GM19099 (cell line): Measurements from ENCODE around the gene ERFE.

Experiments
- POLR2A ChIP-seq: IDR thresholded peaks from 3 replicates; pipeline ENCODE4 v1.6.1; 2011; ENCODE audit warnings: low read depth; ENCODE audit not compliant: insufficient read length; ENCODE audit errors: extremely low read depth

ERFE gene

DNA sequence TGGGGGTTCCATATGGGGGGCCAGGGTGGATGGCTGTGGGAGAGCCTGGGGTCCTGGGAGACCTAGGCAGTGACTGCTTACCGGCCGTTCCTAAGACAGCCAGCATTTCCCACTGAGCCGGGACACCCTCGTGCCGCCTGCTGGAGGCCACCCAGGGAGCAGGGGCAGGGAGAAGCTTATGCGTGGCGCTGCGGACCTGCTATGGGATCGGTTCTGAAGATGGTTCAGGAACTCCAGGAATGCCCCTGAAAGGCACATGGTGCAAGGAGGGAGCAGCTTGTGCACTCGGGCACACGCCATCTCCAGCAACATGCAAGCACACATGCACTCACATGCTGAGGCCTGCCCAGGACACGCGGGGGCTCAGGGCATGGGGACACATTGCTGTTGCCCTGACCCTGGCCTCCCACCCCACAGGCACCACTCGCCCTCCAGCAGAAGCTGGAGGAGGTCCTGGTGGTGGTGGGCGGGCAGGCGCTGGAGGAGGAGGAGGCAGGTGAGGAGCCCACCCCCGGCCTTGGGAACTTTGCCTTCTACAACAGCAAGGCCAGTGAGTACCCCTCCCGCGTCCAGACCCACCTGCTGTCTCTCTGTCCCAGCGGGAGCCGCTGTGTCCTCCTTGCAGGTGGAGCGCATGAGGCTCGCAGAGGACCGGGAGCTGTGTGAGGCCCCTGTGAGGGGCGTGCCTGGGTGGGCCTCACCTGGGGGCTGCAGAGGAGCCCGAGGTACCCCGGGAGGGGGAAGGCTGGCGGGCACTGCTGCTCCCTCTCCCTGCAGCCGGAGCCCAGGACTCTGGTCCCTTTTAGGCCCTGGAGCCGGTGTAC is 16.2 kb upstream of the ERFE start:
- no peak for TF ChIP-seq POLR2A

DNA sequence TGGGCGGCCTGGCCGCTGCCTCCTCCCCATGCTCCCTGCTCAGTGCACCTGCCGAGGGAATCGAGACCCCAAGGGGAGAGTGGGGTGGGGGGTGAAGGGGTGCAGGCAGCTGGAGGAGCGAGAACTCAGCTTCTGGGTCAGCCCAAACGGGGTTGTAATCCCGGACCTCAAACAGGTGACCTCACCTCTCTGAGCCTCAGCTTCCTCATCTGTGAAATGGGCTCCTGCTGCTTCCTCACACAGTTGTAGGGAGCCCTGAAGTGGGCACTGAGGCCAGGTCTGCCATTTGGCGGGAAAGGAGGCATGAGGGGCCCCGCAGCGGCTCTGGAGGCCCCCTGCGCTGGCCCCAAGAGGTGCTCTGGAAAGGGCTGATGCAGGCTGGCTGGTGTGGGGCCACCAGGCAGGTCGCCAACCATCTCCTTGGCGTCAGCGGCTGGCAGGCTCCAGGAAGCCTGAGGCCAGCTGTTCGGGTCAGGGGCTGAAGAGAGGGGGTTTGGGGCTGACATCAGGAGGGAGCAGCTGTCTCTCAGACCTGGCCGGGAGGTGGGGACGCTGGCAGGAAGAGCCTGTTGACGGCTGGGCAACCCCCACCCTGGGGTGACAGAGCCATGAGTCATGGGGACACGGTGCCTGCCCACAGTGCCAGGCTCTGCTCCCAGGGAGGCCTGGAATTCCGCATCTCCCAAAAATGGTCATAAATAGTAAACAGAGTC is 15.4 kb upstream of the ERFE start:
- no peak for TF ChIP-seq POLR2A

DNA sequence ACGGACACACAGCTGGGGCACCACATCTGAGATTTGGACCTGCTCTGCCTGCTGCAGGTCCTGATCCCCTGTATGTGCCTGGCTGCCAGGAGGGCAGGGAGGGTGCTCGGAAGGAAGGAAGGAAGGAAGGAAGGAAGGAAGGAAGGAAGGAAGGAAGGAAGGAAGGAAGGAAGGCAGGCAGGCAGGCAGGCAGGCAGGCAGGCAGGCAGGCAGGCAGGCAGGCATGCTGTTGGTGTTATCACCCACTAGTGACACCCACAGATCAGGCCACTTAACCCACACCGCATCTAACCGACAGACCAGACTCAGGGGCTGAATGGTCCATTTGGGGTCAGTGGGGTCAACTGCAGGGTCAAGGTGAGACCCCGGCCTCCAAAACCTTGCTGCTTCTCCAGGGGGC is 14.5 kb upstream of the ERFE start:
- no peak for TF ChIP-seq POLR2A

DNA sequence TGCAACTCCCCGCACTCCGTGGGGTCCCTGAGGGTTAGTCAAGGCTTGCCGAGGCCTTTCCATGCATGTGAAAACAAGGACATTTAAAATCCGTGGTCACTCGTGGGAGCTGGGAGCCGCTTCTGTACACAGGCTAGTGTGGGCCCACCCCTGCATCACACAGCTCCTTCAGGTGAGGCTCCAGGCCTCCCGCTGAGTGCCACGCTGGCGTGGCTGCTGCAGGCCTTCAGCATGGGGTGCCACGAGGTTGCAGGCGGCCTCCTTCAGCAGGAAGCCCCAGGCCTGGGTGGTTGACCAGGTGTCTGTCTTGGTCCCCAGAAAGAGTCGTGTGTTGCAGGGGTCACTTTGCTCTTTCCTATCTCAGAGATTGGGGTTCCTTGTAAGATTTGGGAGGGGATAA is 13.7 kb upstream of the ERFE start:
- TF ChIP-seq POLR2A, result no peak

DNA sequence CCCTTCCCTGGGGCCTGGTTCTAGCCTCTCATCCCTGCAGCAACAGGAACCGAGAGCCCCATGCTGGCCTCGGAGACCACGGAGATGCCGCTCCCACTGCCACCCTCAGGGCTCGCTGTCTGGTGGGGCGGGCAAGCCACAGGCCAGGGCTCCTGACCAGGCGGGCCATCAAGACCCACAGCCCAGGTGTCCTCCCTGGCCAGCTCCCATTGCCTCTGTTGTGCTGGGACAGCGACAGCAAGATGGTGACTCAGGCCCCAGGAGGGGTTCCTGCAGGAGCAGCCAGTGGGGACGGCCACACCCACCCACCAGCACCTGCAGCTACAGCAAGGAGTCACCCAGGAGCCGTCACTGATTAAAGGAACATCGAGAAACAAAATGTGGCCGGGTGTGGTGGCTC is 12.9 kb upstream of the ERFE start:
- no peak for TF ChIP-seq POLR2A

DNA sequence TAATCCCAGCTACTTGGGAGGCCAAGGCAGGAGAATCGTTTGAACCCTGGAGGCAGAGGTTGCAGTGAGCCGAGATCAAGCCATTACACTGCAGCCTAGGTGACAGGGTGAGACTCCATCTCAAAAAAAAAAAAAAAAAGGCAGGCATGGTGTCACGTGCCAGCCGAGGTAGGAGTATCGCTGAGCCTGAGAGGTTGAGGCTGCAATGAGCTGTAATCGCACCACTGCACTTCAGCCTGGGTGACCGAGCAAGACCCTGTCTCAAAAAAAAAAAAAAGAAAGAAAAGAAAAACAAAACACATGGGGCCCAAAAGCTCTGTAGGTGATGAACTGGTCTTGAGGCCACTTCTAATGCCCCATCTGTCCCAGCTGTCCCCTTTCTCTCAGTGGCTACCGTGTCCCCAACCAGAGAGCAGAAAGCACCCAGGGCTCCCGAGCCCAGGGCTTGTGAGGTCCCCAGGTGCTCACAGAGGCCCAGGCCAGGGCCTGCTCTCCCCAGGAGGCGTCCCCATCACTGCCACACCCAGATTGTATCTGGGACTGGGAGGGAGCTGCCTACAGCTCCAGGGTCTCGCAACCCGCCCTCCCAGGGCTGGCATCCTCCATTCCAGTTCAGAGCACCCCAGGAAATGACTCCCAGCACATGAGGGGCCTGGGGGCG is 11.8 kb upstream of the ERFE start:
- no peak for TF ChIP-seq POLR2A

DNA sequence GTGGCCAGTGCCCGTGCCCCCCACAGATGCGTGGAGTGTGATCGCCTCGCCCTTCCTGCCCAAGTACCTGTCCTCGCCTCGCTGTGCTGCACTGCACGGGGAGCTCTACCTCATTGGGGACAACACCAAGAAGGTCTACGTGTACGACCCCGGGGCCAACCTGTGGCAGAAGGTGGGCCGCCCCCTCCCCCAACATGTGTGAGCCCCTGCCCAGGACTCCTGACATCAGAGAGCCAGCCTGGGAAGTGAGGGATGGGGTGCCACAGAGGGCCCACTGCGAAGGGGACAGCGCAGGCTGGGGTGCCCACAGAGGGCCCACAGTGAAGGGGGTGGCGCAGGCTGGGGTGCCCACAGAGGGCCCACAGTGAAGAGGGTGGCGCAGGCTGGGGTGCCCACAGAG is 9.8 kb upstream of the ERFE start:
- no peak for TF ChIP-seq POLR2A

DNA sequence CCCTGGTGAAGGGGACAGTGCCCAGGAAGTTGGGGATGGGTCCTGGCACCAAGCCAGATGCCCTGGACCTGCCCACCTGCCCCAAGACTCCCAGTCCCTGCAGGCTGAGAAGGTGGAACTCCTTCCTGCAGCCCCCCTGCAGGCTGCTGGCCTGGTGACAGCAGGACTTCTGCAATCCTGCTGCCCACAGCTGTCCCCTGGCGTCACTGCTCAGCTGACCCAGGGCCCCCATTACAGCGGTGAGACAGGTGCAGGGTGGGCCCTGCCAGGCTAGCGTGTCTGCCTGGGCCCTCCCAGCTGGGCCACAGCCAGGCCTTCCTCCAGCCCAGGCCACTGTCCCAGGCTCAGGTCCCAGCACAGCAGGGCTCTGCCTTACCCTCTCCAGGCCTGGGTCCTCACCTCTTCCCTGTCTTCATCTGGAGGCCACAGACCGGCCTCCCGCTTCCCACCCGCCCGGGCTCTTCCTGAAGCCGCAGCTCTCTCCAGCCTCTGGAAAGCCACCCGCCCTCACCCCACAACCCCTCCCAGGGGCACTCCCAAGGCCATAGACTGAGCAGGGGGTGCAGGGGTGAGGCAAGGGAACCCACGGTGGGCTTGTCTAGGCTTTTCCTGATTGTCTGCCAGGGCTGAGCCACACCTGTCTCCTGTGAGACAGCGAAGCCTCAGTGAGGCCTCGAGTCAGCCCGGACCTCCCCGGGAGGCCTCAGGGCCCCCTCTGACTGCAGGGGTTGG is 8.8 kb upstream of the ERFE start:
- no peak for TF ChIP-seq POLR2A

DNA sequence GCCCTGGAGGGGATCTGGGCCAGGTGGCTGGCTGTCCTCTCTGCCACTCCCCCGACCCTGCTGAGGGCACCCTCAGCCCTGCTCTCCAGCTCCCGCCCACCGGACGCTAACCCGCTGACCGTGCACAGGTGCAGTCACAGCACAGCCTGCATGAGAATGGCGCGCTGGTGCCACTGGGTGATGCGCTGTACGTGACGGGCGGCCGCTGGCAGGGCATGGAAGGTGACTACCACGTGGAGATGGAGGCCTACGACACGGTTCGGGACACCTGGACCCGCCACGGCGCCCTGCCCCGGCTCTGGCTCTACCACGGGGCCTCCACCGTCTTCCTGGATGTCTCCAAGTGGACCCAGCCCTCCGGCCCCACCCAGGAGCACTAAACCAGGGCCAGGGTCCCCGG is 8.1 kb upstream of the ERFE start:
- TF ChIP-seq POLR2A, result no peak

DNA sequence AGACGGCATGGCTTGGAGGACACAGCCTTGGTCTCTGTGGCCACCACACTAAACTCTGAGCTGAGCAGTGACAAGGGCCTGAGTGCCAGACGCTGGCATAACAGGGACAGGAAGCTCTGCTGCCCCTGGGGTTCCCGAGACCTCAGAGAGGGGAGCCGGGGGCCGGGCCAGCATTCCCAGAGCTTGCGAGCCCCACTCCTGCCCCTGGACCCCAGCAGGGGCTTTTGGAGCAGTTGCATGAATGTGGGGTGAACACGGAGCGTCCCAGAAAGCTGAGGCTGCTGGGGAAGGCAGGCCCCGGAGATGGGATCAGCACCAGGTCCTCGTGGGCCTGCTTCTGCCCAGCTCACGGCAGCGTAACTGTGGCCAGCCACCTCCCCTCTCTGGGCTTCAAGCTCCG is 7.6 kb upstream of the ERFE start:
- no peak for TF ChIP-seq POLR2A

DNA sequence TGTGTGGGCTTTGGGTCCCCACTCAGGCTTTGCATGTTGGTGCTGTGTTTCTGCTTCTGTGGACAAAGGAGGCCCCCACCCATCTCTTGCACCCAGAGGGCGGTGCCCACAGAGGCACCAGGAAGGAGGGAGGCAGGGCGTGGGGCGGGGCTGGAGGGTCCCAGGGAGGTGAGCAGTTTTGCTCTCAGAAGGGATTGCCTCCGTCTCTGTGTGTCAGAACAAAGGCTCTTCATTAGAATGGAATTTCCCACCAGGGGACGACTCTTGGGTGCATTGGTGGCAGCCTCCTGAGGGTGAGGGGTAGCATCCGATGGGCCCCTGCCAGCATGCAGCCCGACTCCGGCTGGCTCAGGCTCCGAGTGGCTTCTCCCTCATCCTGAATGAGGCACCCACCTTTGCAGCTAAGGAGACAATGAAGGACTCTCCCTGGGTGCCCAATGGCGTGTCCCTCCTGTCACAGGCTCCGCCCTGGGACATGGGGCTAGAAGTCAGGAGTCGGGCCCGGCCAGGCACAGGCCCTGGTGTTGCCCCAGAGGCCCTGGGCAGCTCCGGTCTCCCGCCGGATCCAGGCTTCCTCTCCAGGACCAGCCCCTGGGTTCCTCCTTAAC is 7.0 kb upstream of the ERFE start:
- TF ChIP-seq POLR2A, result no peak

DNA sequence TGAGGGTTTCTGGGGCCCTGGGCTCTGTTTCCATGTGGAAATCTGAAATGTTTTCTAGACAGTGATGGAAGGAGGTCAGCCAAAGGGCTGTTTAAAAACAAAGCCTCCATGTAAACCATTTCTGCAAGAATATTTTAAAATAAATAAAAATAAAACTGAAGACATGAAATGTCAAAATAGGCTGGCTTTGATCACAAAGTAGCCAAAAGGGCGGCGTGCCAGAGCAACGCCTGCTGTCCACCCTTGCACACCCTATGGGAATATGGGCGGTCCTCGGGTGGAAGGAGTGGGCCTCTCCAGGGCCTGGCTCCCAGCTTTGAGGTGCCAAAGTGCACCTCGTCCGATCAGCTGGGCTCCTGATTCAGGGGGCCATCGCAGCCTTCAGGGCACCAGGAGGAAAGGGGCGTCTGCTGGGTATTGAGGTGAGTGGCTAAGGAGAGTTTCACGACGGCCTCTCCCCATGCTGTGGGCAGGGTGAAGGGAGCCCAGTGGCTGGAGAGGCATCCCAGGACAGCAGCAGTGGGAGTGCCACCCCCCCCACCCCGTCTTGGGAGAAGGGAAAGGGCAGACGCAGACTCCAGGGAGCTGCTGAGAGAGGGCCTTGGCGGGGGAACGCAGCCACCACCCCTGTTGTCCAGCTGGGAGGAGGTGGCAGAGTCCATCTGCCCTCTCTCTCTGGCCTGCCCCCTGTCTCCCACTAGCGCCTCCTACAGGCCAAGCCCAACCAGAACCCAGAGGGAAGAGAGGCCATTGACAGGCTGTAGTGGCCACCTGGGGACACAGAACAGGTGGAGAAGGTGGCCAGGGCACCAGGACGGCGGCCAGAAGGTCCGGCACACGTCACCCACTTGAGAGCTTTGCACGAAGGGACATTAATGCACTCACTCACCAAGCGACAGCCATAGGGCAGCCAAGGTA is 5.7 kb upstream of the ERFE start:
- no peak for TF ChIP-seq POLR2A

DNA sequence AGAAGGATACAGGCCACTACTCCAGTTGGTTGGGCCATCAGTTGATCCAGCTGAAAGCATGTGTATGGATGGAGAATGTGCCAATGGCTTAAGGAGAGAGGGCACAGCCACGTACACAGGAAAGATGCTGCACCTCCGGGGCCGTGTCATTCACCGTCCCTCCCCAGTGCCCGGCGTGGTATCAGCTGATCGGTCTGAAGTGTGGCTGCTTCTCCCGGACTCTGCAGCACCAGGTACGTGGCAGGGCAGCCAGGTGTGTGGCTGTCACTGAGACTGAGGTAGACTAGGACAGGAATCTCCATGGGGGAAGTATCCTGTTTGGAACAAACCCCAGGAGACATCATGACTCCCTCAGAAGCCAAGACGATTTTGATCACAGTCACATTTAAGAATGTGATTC is 4.2 kb upstream of the ERFE start:
- TF ChIP-seq POLR2A, result no peak
